HepG2 (cell line): Measurements from ENCODE around the gene AUTS2. TPM values are rescaled to one million over a fixed set of nuclear protein-coding genes. Genes with fewer than 3 reads are reported as not detected.

ENCODE experiments used
- ATAC-seq: fragments of 200-7000 bp; cut with Tn5 transposase; 3 replicates; pipeline ENCODE4 v1.9.1; 2020; ENCODE audit warnings: mild to moderate bottlenecking, moderate library complexity
- BruUV-seq: library from RNA; stranded (reverse); fragments of 400-500 nt; replicated peaks from 2 replicates; lab custom pipeline; 2021; lab: Mats Ljungman, UMichigan
- CTCF ChIA-PET: fragments of 300-600 bp; formaldehyde crosslinking; extraction: SDS; loops from one replicate; lab custom pipeline; 2021; ENCODE audit warnings: low total read pairs, inconsistent platforms, low intra/inter-chr PET ratio; lab: Yijun Ruan, JAX
- POLR2A ChIA-PET: fragments of 350-600 bp; sonication (Branson Sonifier 250); formaldehyde crosslinking; loops from one replicate; lab custom pipeline; 2020; ENCODE audit warnings: antibody characterized with exemption, inconsistent platforms; lab: Yijun Ruan, JAX
- DNase-seq: peaks from one replicate; pipeline ENCODE4 v3.0.0-alpha.2; 2015; ENCODE audit warnings: low spot score
- FAIRE-seq: peaks from 3 replicates; lab custom pipeline; 2011; peaks lifted over from hg19 to GRCh38; lab: Jason Lieb, UNC
- H2AFZ ChIP-seq: one replicate; pipeline ENCODE4 v1.6.1; 2011; ENCODE audit warnings: low read length, inconsistent platforms
- H3K27ac ChIP-seq: fragments of 300-600 bp; 3 replicates; pipeline ENCODE4 v1.8.0; 2011; ENCODE audit warnings: mixed run types, mild to moderate bottlenecking, mixed read lengths, low read length, inconsistent platforms; ENCODE audit not compliant: insufficient read depth; ENCODE audit errors: extremely low read length
- H3K27me3 ChIP-seq, 2 experiments: fragments of 200-600 bp in 1 of 2; 2 replicates in 1 of 2; 3 replicates in 1 of 2; pipeline versions ENCODE4 v1.6.0 to v1.8.0; 2011; ENCODE audit warnings: low read length in 2 of 2, mild to moderate bottlenecking in 2 of 2, moderate library complexity in 2 of 2, inconsistent platforms in 1 of 2; ENCODE audit not compliant: insufficient read depth in 2 of 2, control insufficient read depth in 1 of 2
- H3K36me3 ChIP-seq, 2 experiments: fragments of 200-600 bp in 1 of 2; replicated peaks in 1 of 2; 2 replicates in 1 of 2; 3 replicates in 1 of 2; pipeline versions ENCODE4 v1.5.1 to v1.8.0; 2011; ENCODE audit warnings: low read length in 2 of 2, inconsistent platforms in 1 of 2; ENCODE audit not compliant: insufficient read depth in 2 of 2, control insufficient read depth in 1 of 2
- H3K4me1 ChIP-seq: 2 replicates; pipeline ENCODE4 v1.5.1; 2012; ENCODE audit warnings: low read length, inconsistent platforms; ENCODE audit not compliant: insufficient read depth
- H3K4me2 ChIP-seq: 2 replicates; pipeline ENCODE4 v1.6.0; 2011; ENCODE audit warnings: low read depth, low read length, inconsistent platforms
- H3K4me3 ChIP-seq, 3 experiments: fragments of 200-600 bp in 1 of 3; sonication (generic), shearing (Covaris generic) in 1 of 3; replicated peaks in 1 of 3; 2 replicates each; pipeline ENCODE4 v1.5.1; 2011 to 2016; ENCODE audit warnings: low read length in 3 of 3, inconsistent platforms in 2 of 3, low read depth in 2 of 3, mild to moderate bottlenecking in 2 of 3, control low read depth in 1 of 3, mixed read lengths in 1 of 3; ENCODE audit not compliant: insufficient read depth in 1 of 3
- H3K79me2 ChIP-seq: one replicate; pipeline ENCODE4 v1.6.1; 2011; ENCODE audit warnings: low read length, inconsistent platforms; ENCODE audit not compliant: insufficient read depth
- H3K9ac ChIP-seq: 2 replicates; pipeline ENCODE4 v1.6.0; 2011; ENCODE audit warnings: mild to moderate bottlenecking, low read depth, low read length, inconsistent platforms; ENCODE audit not compliant: insufficient read depth
- H3K9me3 ChIP-seq: 2 replicates; pipeline ENCODE4 v1.5.1; 2012; ENCODE audit warnings: mild to moderate bottlenecking, low read length
- H4K20me1 ChIP-seq: 2 replicates; pipeline ENCODE4 v1.6.0; 2011; ENCODE audit warnings: inconsistent platforms, mild to moderate bottlenecking, low read length, moderate library complexity; ENCODE audit not compliant: insufficient read depth
- GZF1 ChIP-seq: sonication (generic); formaldehyde crosslinking; IDR thresholded peaks from 2 replicates; pipeline ENCODE4 v1.5.1; 2020; ENCODE audit warnings: mild to moderate bottlenecking, missing genetic modification reagents
- HCFC1 ChIP-seq: fragments of 150-350 bp; IDR thresholded peaks from 2 replicates; pipeline ENCODE4 v1.6.1; 2014; ENCODE audit warnings: low read depth, low read length
- MAFK ChIP-seq, 2 experiments: IDR thresholded peaks in 1 of 2; conservative IDR thresholded peaks in 1 of 2; 2 replicates each; pipeline ENCODE4 v1.6.1; 2011; ENCODE audit warnings: improper control_type of control experiment in 2 of 2, low read length in 2 of 2
- PBX3 ChIP-seq: sonication (generic); formaldehyde crosslinking; IDR thresholded peaks from 2 replicates; pipeline ENCODE4 v1.8.1; 2023; ENCODE audit warnings: missing genetic modification reagents, inconsistent platforms, borderline replicate concordance
- STAT6 ChIP-seq: sonication (generic); formaldehyde crosslinking; IDR thresholded peaks from 2 replicates; pipeline ENCODE4 v1.4.0; 2020; ENCODE audit warnings: missing genetic modification reagents, mild to moderate bottlenecking, borderline replicate concordance
- ZNF337 ChIP-seq: sonication (generic); formaldehyde crosslinking; IDR thresholded peaks from 2 replicates; pipeline ENCODE4 v1.5.1; 2020; ENCODE audit warnings: missing genetic modification reagents, low read depth, mild to moderate bottlenecking, borderline replicate concordance
- ZNF619 ChIP-seq: sonication (generic); formaldehyde crosslinking; IDR thresholded peaks from 2 replicates; pipeline ENCODE4 v1.4.0; 2020; ENCODE audit warnings: mild to moderate bottlenecking, missing genetic modification reagents
- ZNF678 ChIP-seq: sonication (generic); formaldehyde crosslinking; IDR thresholded peaks from 2 replicates; pipeline ENCODE4 v1.4.0; 2020; ENCODE audit warnings: mild to moderate bottlenecking, missing genetic modification reagents
- WGBS: methylation state at CpG from one replicate; pipeline ENCODE4 v1.1.6; 2017; ENCODE audit warnings: low lambda C conversion rate; 5-methylcytosine and 5-hydroxymethylcytosine counted together
- in situ Hi-C: cut with HindIII; loops from 2 replicates; pipeline ENCODE4 v1.10.0; 2017; ENCODE audit warnings: low pct_unique_long_range_greater_than_20kb; ENCODE audit not compliant: extremely low pct_ligation_motif_present
- intact Hi-C: fragments of 100-400 bp; cut with micrococcal nuclease; formaldehyde crosslinking; loops from one replicate; pipeline ENCODE4 v1.10.0; 2022; ENCODE audit not compliant: unreplicated experiment
- polyA plus RNA-seq, 8 experiments: library from polyadenylated mRNA; depleted of rRNA in 3 of 8; stranded (reverse) in 7 of 8; unstranded in 1 of 8; fragments of >200 nt; fragmentation: Illumina TruSeq in 4 of 8; extraction: Trizol in 4 of 8; gene quantifications; 2 replicates each; pipeline versions ENCODE4 v1.2.1 to v1.2.3, GENCODE V29; 2011 to 2016; ENCODE audit warnings: low read depth in 4 of 8, missing spikeins in 1 of 8, mixed read lengths in 1 of 8; ENCODE audit not compliant: insufficient read depth in 1 of 8
- total RNA-seq, 5 experiments: library from RNA; depleted of rRNA; stranded (reverse); fragments of >200 nt; fragmentation: Illumina TruSeq; extraction: Trizol; gene quantifications; 2 replicates each; pipeline ENCODE4 v1.2.3, GENCODE V29; 2016; ENCODE audit warnings: low read depth in 1 of 5

Gene AUTS2
- total and polyA plus RNA-seq, 2 of the 13 experiments (the other 11 are each of a cell fraction or from before 2014, with no cell fraction given): 0.38 TPM; not detected in 1

- POLR2A ChIA-PET: no interaction called here
Measured at GRCh38 chr7:70341446-70341845, 743.2 kb downstream of the AUTS2 start.

GRCh38 chr7:70343519-70343918, 745.2 kb downstream of the AUTS2 start:
- FAIRE-seq (no peak), ATAC-seq (no peak)
- WGBS: 3% methylated on average over 2 of the region's 2 CpGs

More at GRCh38 chr7:70341446-70341845, 743.2 kb downstream of the AUTS2 start:
- ATAC-seq (no peak), DNase-seq (no peak), FAIRE-seq (no peak)
- intact Hi-C loops: no loop called here
- no peak for TF ChIP-seq ZNF678 (CRISPR knock-in tag)
- TF ChIP-seq GZF1 (CRISPR knock-in tag): no peak
- TF ChIP-seq ZNF337 (CRISPR knock-in tag): no peak
- TF ChIP-seq MAFK (conservative IDR thresholded peaks at IDR 0.05 in 1 of 2, IDR thresholded peaks at IDR 0.05 in 1 of 2; ENCODE audit: low read length in 2 of 2): no peak
- TF ChIP-seq ZNF619 (CRISPR knock-in tag): no peak
- no peak overlapping the region for H2AFZ ChIP-seq
- CTCF ChIA-PET: no interaction called here
- 48% methylated on average over 2 of the region's 2 CpGs for WGBS
- H3K36me3 ChIP-seq: no peaks in the 10 kb centered on the region
- H3K79me2 ChIP-seq: no peaks in the 10 kb centered on the region
- no peak overlapping the region for H3K27ac ChIP-seq
- BruUV-seq: no TSS peak
- H3K4me3 ChIP-seq: no peak overlapping the region
- H3K4me1 ChIP-seq: no peaks in the 10 kb centered on the region
- no peaks in the 10 kb centered on the region for H3K9me3 ChIP-seq
- in situ Hi-C loops: no loop called here
- no peak overlapping the region for H3K9ac ChIP-seq
- H4K20me1 ChIP-seq: no peaks in the 10 kb centered on the region
- no peak overlapping the region for H3K4me2 ChIP-seq
- H3K27me3 ChIP-seq: no peaks in the 10 kb centered on the region

More at GRCh38 chr7:70343519-70343918, 745.2 kb downstream of the AUTS2 start:
- Histone ChIP-seq H3K79me2 (no peaks in the 10 kb centered on the region), H2AFZ (no peak overlapping the region), H3K9ac (no peak overlapping the region)
- no TSS peak for BruUV-seq
- ChIA-PET POLR2A (no interaction called here), CTCF (no interaction called here)
- TF ChIP-seq STAT6 (CRISPR knock-in tag): no peak
- TF ChIP-seq PBX3: no peak
- TF ChIP-seq HCFC1: no peak
- TF ChIP-seq, all 625 proteins: peak for 0
- Histone ChIP-seq H3K4me3 (no peak overlapping the region), H3K9me3 (no peaks in the 10 kb centered on the region), H3K27ac (no peak overlapping the region), H3K4me1 (no peaks in the 10 kb centered on the region), H3K4me2 (no peak overlapping the region), H4K20me1 (no peaks in the 10 kb centered on the region), H3K36me3 (no peaks in the 10 kb centered on the region), H3K27me3 (no peaks in the 10 kb centered on the region)
- intact Hi-C loops: no loop called here
- no peak for DNase-seq
- in situ Hi-C loops: no loop called here
